GM15510 (cell line): ENCODE data around the gene UTY.

Experiments
- POLR2A ChIP-seq: IDR thresholded peaks from 3 replicates; pipeline ENCODE4 v1.6.1; 2011; ENCODE audit warnings: borderline replicate concordance; ENCODE audit not compliant: insufficient read length; ENCODE audit errors: extremely low read depth

The UTY gene

DNA sequence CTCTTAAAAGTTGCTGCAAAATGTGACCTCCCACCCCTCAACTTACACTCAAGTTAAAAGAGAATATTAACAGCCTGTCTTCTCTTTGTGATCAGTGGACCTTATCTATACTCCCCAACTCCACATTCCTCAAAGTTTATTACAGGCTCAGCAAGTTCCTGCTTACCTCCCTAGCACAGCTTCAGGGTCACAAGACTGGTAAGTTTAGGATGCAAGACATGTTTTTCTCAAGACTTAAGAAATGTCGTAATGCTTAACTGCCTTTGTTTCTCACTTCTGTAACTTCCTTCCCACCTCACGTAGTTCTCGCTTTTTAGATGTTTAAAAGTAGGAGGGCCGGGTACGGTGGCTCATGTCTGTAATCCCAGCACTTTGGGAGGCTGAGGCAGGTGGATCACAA, 132.7 kb downstream of the UTY start:
- TF ChIP-seq POLR2A, result no peak

DNA sequence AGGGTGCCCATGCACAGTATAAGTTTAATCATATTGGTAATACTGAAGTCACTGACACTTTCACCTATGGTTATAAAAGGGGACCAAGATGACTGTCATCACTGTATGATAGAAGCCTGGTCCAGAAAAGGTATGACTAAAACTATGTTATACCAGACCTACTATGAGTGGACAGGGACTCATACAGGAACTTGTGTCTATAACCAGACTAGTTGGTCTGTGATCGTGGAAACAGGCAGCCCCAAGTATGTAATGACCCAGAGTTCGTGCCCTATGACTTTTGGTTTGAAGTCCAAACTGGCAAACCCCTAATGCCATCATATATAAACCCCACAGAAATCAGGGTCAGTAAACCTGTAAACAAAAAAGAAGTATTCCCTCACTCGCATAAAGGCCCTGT, 134.3 kb downstream of the UTY start:
- TF ChIP-seq POLR2A, result no peak

DNA sequence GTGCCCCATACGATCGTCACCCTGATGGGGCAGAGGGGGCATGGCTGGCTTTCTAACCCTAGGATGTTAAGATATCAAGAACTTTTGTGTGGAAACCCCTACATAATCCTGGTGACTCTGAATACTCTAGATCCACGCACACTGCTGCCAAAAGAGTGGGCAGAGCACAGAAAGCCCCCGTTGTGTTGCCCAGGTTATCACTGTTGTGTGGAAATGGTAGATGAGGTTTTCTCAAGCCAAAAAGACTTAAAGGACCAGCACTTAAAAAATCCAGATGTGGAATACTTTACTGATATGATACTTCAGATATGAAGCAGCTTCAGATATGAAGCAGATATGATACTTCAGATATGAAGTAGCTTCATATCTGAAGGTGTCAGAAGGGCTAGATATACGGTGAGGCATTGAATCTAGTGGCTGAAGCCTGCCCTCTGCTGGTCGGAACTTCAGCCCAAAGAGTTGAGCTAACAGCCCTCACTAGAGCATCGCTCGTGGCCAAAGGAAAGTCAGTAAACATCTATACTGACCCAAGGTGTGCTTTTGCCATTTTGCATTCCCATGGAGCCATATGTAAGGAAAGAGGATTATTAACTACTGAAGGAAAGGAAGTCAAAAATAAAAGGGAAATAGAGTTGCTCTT, 136.4 kb downstream of the UTY start:
- no peak for TF ChIP-seq POLR2A

DNA sequence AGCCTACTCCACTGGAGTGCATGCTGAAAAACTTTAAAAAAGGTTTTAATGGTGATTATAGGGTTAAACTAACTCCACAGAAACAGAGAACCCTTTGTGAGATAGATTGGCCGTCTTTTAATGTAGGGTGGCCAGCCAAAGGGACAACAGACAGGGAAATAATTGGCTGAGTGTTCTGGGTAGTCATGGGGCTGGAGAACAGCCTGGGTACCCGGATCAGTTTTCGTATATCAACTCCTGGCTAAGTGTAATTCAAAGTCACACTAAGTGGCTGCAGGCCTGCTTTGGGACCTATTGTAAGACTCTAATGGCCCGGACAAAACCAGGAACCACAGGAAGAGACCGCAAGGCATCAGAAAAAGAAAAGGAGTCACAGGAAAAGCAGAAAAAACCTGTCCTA, 139.9 kb downstream of the UTY start:
- TF ChIP-seq POLR2A, result no peak

DNA sequence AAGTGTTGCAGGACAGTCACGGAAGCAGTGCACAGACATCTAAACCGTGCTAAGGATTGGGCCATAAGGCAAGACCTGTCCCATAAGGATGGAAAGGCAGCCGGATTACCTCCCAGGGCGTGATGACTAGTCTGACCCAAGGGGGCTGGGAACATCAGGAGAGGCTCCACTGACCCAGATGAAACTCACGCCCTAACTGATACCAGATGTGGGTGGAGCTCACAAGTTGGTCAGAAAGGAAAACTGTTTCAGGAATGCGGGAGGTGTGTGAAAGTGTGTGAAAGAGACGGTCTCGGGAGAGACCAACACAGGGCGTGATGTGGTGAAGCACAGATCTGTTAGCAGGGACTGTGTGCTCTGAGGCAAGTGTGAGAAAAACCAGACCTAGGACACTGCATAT, 140.5 kb downstream of the UTY start:
- TF ChIP-seq POLR2A, result no peak

DNA sequence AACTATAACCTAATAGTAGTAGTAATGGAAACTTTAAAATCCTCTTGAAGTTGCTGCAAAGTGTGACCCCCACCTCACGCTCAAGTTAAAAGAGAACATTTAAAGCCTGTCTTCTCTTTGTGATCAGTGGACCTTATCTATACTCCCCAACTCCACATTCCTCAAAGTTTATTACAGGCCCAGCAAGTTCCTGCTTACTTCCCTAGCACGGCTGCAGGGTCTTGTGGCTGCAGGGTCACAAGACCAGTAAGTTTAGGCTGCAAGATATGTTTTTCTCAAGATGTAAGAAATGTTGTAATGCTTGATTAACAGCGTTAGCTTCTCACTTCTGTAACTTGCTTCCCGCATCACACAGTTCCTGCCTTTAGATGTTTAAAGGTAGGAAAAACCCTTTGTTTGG, 141.1 kb downstream of the UTY start:
- TF ChIP-seq POLR2A, result no peak

DNA sequence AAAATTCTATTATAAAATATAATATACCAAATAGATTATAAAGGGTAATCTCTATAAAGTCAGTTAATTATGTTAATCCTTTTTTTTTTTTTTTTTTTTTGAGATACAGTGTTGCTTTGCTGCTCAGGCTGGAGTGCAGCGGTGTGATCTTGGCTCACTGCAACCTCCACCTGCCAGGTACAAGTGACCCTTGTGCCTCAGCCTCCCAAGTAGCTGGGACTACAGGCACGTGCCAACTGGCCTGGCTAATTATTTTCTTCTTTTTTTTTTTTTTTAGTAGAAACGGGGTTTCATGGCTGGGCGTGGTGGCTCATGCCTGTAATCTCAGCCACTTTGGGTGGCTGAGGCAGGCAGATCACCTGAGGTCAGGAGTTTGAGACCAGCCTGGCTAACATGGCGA, 141.9 kb downstream of the UTY start:
- no peak for TF ChIP-seq POLR2A

DNA sequence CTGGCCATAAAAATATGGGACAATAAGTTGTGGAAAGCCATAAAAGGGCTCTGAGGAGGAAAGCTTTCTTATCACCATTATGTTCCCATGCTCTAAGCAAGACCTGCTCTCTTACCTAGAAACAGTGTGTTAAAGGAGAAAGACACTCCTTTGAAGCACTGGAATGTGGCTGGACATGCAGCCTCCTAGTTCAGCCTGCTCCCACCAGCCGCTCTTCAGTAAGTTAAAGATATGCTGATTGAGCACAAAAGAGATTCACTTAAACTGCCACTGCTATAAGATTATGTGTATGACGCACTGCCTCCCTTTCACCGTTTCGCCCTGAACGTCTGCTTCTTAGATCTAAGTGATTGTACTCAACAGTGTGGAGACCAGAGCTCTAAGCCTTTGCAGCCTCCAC, 146.0 kb downstream of the UTY start:
- no peak for TF ChIP-seq POLR2A

DNA sequence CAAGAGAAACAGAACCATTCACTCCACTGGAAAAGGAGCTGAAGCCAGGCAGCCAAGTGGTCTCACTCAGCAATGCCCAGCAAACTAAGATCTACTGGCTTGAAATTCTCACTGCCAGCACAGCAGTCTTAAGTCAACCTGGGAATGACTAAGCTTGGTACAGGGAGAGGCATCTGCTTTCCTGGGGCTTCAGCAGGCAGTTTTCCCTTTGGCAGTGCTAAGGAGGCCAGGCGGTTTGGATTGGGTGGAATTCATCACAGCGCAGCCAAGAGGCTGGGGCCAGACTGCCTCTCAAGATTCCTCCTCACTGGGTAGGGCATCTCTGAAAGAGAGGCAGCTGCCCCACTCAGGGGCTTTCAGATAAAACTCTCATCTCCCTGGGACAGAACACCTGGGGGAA, 149.2 kb downstream of the UTY start:
- TF ChIP-seq POLR2A, result no peak

DNA sequence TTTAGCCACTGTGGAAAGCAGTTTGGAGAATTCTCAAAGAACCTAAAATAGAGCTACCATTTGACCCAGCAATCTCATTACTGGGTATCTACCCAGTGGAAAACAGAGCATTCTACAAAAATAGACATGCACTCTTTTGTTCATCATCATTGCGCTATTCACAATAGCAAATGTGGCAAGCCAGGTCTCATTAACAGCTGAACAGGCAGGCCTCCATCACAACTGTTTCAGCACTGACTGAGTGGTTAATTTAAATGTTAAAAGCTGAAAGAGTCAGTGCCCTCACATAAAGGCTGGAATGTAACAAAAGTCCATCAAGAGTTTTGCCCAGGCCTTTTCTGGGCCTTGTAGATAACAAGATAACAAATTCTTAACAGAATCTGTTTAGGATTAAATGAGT, 166.9 kb downstream of the UTY start:
- no peak for TF ChIP-seq POLR2A

DNA sequence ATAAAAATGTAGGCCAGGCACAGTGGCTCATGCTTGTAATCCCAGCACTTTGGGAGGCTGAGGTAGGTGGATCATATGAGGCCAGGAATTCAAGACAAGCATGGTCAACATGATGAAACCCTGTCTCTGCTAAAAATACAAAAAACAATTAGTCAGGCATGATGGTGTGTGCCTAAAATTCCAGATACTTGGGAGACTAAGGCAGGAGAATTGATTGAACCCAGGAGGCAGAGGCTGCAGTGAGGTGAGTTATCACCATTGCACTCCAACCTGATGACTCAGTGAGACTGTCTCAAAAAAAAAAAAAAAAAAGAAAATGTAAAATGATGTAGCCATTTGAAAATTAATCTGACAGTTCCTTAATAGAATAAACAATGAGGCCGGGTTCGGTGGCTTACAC, 171.9 kb downstream of the UTY start:
- TF ChIP-seq POLR2A, result no peak

DNA sequence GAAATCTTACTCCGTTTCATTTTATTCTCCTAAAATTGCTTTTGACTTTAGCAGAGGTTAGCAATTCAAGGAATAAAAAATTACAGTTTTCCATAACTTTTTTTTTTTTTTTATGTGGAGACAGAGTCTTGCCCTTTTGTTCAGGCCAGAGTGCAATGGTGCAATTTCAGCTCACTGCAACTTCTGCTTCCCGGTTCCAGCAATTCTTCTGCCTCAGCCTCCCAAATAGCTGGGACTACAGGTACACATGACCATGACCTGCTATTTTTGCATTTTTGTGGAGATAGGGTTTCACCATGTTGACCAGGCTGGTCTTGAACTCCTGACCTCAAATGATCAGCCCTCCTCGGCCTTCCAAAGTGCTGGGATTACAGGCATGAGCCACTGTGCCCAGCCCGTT, 179.0 kb downstream of the UTY start:
- no peak for TF ChIP-seq POLR2A

DNA sequence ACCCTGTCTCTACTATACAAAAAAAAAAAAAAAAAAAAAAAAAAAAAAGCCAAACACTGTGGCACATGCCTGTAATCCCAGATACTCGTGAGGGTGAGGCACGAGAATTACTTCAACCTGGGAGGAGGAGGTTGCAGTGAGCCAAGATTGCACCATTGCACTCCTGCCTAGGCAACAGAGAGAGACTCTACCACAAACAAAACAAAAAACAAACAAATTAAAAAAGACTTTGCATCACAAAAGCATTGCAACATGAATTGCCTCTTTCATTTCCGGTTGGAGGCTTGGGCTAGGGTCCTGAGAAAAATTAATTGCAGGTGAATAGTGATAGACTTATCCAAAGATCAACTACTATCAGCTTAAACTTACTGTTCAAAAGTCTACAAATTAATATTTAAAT, 180.4 kb downstream of the UTY start:
- TF ChIP-seq POLR2A, result no peak

DNA sequence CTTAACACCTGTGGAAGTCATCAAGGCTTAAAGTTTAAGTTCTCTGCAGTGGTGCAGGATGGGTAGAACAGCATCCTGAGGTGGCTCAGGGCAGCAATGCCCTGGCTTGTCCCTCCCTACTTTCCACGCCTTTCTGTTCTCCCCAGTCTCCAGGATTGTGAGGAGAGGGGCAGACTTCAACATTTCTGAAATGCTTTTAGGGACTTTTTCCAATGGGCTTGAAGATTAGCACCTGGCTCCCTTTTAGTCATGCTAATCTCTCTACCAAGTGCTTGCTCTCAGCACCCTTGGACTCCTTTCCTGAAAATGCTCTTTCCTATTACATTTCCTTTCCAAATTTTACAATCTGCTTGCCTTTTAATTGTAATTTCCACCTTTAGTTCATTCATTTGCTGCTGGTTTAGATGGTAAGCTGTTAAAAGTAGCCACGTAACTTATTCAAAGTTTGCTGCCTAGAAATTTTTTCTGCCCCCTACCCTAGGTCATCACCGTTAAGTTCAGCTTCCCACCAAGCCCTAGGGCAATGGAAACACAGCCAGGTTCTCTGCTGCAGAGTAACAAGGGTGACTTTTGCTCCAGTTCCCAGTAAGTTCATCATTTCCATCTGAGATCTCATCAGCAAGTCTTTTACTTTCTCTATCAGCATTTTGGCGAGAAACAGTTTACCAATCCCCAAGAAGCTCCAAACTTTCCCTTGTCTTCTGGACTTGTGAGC, 183.5 kb downstream of the UTY start:
- TF ChIP-seq POLR2A, result no peak

DNA sequence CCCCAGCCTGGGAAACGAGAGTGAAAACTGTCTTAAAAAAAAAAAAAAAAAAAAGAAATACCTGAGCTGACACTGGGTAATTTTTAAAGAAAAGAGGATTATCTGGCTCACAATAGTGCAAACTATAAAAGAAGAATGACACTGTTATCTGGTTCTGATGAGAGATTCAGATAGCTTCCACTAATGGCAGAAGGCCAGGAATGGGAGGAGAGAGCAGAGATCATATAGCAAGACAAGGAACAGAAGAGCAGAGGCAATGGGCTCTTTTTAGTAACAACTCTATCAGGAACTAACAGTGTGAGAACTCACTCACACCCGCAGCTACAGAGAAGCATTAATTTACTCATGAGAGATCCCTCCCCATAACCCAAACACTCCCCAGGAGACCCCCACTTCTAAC, 184.8 kb downstream of the UTY start:
- TF ChIP-seq POLR2A, result no peak

DNA sequence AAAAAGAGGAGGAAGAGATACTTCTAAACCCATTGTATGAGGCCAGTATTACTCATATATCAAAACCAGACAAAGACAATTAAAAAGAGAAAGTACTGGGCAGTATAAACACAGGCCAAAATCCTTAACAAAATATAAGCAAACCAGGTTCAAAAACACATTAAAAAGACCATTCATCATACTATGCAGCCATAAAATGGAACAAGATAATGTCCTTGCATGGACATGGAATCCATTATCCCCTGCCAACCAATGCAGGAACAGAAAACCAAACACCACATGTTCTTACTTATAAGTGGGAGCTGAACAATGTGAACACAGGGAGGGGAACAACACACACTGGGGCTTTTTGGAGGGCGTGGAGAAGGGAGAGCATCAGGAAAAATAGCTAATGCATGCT, 188.6 kb downstream of the UTY start:
- TF ChIP-seq POLR2A, result no peak
